HCT116 (cell line): ENCODE measurements around the gene CDCA7. TPM values are rescaled to one million over a fixed set of nuclear protein-coding genes. Genes with fewer than 3 reads are reported as not detected.

ENCODE experiments used
- ATAC-seq: fragments of 200-7000 bp; cut with Tn5 transposase; 2 replicates; pipeline ENCODE4 v1.9.1; 2020; ENCODE audit warnings: mild to moderate bottlenecking, moderate library complexity
- BruUV-seq: library from RNA; stranded (reverse); fragments of 400-500 nt; replicated peaks from 2 replicates; lab custom pipeline; 2021; lab: Mats Ljungman, UMichigan
- CTCF ChIA-PET: fragments of 300-600 bp; sonication (Branson Sonifier 250); formaldehyde crosslinking; loops from one replicate; lab custom pipeline; 2021; ENCODE audit warnings: antibody characterized with exemption; lab: Charles Lee
- POLR2A ChIA-PET: fragments of 300-600, 350-600 bp; sonication (Branson Sonifier 250); formaldehyde crosslinking; loops from one replicate; lab custom pipeline; 2021; ENCODE audit warnings: antibody characterized with exemption; lab: Charles Lee
- RAD21 ChIA-PET, 2 experiments: fragments of 300-600 bp; sonication (Branson Sonifier 250); formaldehyde crosslinking; loops; one replicate each; lab custom pipeline; 2023; ENCODE audit warnings: low total read pairs in 2 of 2; ENCODE audit not compliant: uncharacterized antibody in 2 of 2, unreplicated experiment in 2 of 2, low non-redundant PET in 1 of 2; lab: Charles Lee
- DNase-seq: peaks from one replicate; pipeline ENCODE4 v3.0.0-alpha.2; 2010; ENCODE audit warnings: low read depth, low spot score
- H2AFZ ChIP-seq: fragments of 200-600 bp; shearing (Covaris generic), sonication (generic); 2 replicates; pipeline ENCODE4 v1.6.1; 2017; ENCODE audit warnings: low read depth, mixed run types, mixed read lengths, antibody characterized with exemption, low read length; ENCODE audit not compliant: poor library complexity, severe bottlenecking
- H3K27ac ChIP-seq: 2 replicates; pipeline ENCODE4 v1.5.1; 2012; ENCODE audit warnings: low read depth, low read length
- H3K27me3 ChIP-seq: fragments of 200-600 bp; sonication (generic); 2 replicates; pipeline ENCODE4 v1.6.1; 2016; ENCODE audit warnings: mixed run types, low read length, mixed read lengths; ENCODE audit not compliant: insufficient read depth
- H3K36me3 ChIP-seq, 2 experiments: fragments of 200-500 bp in 1 of 2; fragments of 200-600 bp in 1 of 2; sonication (Bioruptor generic) in 1 of 2; sonication (generic) in 1 of 2; 2 replicates each; pipeline versions ENCODE4 v1.5.1 to v1.6.1; 2014 to 2016; ENCODE audit warnings: low read length in 2 of 2, inconsistent platforms in 1 of 2, mixed read lengths in 1 of 2, mixed run types in 1 of 2; ENCODE audit not compliant: insufficient read depth in 2 of 2, control insufficient read depth in 1 of 2
- H3K4me1 ChIP-seq, 2 experiments: fragments of 200-600 bp in 1 of 2; sonication (generic) in 1 of 2; 2 replicates each; pipeline versions ENCODE4 v1.5.1 to v1.6.1; 2012 to 2017; ENCODE audit warnings: low read length in 2 of 2, inconsistent platforms in 1 of 2, mild to moderate bottlenecking in 1 of 2, mixed read lengths in 1 of 2, mixed run types in 1 of 2, moderate library complexity in 1 of 2; ENCODE audit not compliant: insufficient read depth in 2 of 2, control insufficient read depth in 1 of 2
- H3K4me2 ChIP-seq: fragments of 200-600 bp; sonication (generic); 2 replicates; pipeline ENCODE4 v1.6.1; 2017; ENCODE audit warnings: mixed run types, low read length, mixed read lengths
- H3K4me3 ChIP-seq, 2 experiments: fragments of 200-600 bp in 1 of 2; sonication (generic) in 1 of 2; replicated peaks in 1 of 2; 2 replicates each; pipeline ENCODE4 v1.5.1; 2011 to 2016; ENCODE audit warnings: low read length in 2 of 2, control low read depth in 1 of 2, low read depth in 1 of 2, mild to moderate bottlenecking in 1 of 2, mixed read lengths in 1 of 2, mixed run types in 1 of 2
- H3K79me2 ChIP-seq: fragments of 200-600 bp; sonication (generic); 2 replicates; pipeline ENCODE4 v1.6.1; 2017; ENCODE audit warnings: mild to moderate bottlenecking, mixed run types, low read length, moderate library complexity, mixed read lengths; ENCODE audit not compliant: insufficient read depth
- H3K9ac ChIP-seq: fragments of 200-600 bp; sonication (generic); 2 replicates; pipeline ENCODE4 v1.6.1; 2016; ENCODE audit warnings: low read length, mixed read lengths
- H3K9me2 ChIP-seq: fragments of 200-600 bp; sonication (generic), shearing (Covaris generic); 2 replicates; pipeline ENCODE4 v1.6.1; 2017; ENCODE audit warnings: mixed run types, mild to moderate bottlenecking, moderate library complexity; ENCODE audit not compliant: insufficient read depth
- H3K9me3 ChIP-seq, 2 experiments: fragments of 200-500 bp in 1 of 2; fragments of 200-600 bp in 1 of 2; sonication (Bioruptor generic) in 1 of 2; sonication (generic) in 1 of 2; 2 replicates each; pipeline ENCODE4 v1.6.1; 2014 to 2017; ENCODE audit warnings: low read length in 2 of 2, mixed read lengths in 2 of 2, inconsistent platforms in 1 of 2, low read depth in 1 of 2, mild to moderate bottlenecking in 1 of 2, mixed run types in 1 of 2, moderate library complexity in 1 of 2; ENCODE audit not compliant: control insufficient read depth in 1 of 2, insufficient read depth in 1 of 2
- H4K20me1 ChIP-seq: fragments of 200-600 bp; sonication (generic), shearing (Covaris generic); 2 replicates; pipeline ENCODE4 v1.6.1; 2017; ENCODE audit warnings: mixed run types, mild to moderate bottlenecking, moderate library complexity; ENCODE audit not compliant: insufficient read depth
- ATF3 ChIP-seq: IDR thresholded peaks from 2 replicates; pipeline ENCODE4 v1.6.1; 2012
- CBX3 ChIP-seq: IDR thresholded peaks from 2 replicates; pipeline ENCODE4 v1.6.1; 2012; ENCODE audit warnings: low read depth
- CEBPB ChIP-seq: IDR thresholded peaks from 2 replicates; pipeline ENCODE4 v1.6.1; 2012; ENCODE audit warnings: low read depth
- EGR1 ChIP-seq: IDR thresholded peaks from 2 replicates; pipeline ENCODE4 v1.6.1; 2012; ENCODE audit warnings: low read depth
- ELF1 ChIP-seq: IDR thresholded peaks from 2 replicates; pipeline ENCODE4 v1.6.1; 2012; ENCODE audit warnings: low read depth, borderline replicate concordance
- EZH2 ChIP-seq: fragments of 200-600 bp; sonication (generic); IDR thresholded peaks from 2 replicates; pipeline ENCODE4 v1.6.1; 2017; ENCODE audit warnings: antibody characterized with exemption, mixed run types
- FOSL1 ChIP-seq: IDR thresholded peaks from 2 replicates; pipeline ENCODE4 v1.6.1; 2012; ENCODE audit warnings: low read depth
- JUND ChIP-seq: IDR thresholded peaks from 2 replicates; pipeline ENCODE4 v1.6.1; 2012
- RAD21 ChIP-seq: IDR thresholded peaks from 2 replicates; pipeline ENCODE4 v1.6.1; 2012; ENCODE audit warnings: low read depth, mild to moderate bottlenecking
- SRF ChIP-seq: IDR thresholded peaks from 2 replicates; pipeline ENCODE4 v1.6.1; 2012; ENCODE audit warnings: low read depth
- YY1 ChIP-seq: IDR thresholded peaks from 2 replicates; pipeline ENCODE4 v1.6.1; 2011; ENCODE audit warnings: low read length, low read depth, moderate library complexity, mild to moderate bottlenecking; ENCODE audit not compliant: insufficient replicate concordance; ENCODE audit errors: extremely low read depth
- ZBTB33 ChIP-seq: IDR thresholded peaks from 2 replicates; pipeline ENCODE4 v1.6.1; 2011; ENCODE audit warnings: mild to moderate bottlenecking, low read length, moderate library complexity; ENCODE audit not compliant: insufficient replicate concordance; ENCODE audit errors: extremely low read depth
- ZFX ChIP-seq: fragments of 450-650 bp; IDR thresholded peaks from 2 replicates; pipeline ENCODE4 v1.6.1; 2017
- ZNF274 ChIP-seq: fragments of 200-500 bp; sonication (Bioruptor generic); IDR thresholded peaks from 2 replicates; pipeline ENCODE4 v1.6.1; 2014; ENCODE audit warnings: mild to moderate bottlenecking, low read depth, low read length, inconsistent platforms
- intact Hi-C: fragments of 100-400 bp; cut with micrococcal nuclease; formaldehyde crosslinking; loops from 2 replicates; pipeline ENCODE4 v1.10.0; 2022
- total RNA-seq: library from RNA; stranded (reverse); gene quantifications from one replicate; pipeline ENCODE4 v1.2.1, GENCODE V29; 2021; ENCODE audit not compliant: unreplicated experiment
- TF ChIP-seq, protein P1 (sequence below), 3 experiments: fragments of 200-600 bp in 1 of 3; sonication (generic) in 1 of 3; IDR thresholded peaks in 2 of 3; conservative IDR thresholded peaks in 1 of 3; 2 replicates each; pipeline ENCODE4 v1.5.1; 2012 to 2017; ENCODE audit warnings: low read depth in 2 of 3, low read length in 2 of 3, antibody characterized with exemption in 1 of 3, borderline replicate concordance in 1 of 3, control low read depth in 1 of 3, mild to moderate bottlenecking in 1 of 3, mixed read lengths in 1 of 3, mixed run types in 1 of 3, moderate library complexity in 1 of 3; ENCODE audit not compliant: insufficient read depth in 1 of 3
- TF ChIP-seq, protein P2 (sequence below): IDR thresholded peaks from 2 replicates; pipeline ENCODE4 v1.6.1; 2012

The CDCA7 gene
- total RNA-seq, 1 experiment from 2014 or later: 57.9 TPM

DNA sequence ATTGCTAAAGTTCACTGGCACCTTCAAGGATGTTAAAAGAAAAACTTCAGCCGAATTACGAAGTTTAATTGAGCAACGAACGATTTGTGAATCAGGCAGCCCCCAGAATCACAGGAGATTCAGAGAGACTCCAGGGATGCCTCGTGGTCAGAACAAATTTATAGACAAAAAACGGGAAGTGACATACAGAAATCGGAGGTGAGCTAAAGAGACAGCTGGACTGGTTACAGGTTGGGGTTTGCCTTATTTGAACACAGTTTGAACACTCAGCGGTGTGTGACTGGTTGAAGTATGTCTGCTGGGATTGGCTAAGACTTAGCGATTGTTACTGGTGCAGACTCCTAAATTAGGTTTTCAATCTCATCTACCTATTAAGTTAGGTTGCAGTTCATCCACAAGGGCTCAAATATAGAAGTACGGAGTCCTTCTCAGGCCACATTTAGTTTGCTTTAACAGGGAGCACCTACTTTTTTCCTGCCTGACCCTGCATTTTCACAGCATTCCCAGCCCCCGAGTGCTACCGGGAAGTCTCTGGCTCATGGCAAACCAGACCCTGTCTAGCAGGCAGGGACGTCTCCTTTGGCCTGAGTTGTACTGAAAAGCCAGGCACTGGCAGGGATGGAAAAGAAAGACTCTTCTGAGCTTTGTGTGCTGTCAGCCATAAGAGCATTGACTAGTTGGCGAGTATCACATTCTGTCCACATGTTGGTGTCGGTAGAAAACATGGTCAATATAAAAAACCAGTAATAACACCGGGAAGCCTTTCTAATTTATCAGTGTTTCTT, 41.1 kb downstream of the CDCA7 start:
- no TSS peak for BruUV-seq
- Histone ChIP-seq H3K4me3 (no peak overlapping the region), H2AFZ (no peak overlapping the region), H3K27ac (no peak overlapping the region), H3K79me2 (no peaks in the 10 kb centered on the region), H3K27me3 (no peaks in the 10 kb centered on the region), H4K20me1 (no peaks in the 10 kb centered on the region), H3K4me2 (no peak overlapping the region), H3K36me3 (no peaks in the 10 kb centered on the region), H3K9me3 (no peaks in the 10 kb centered on the region), H3K9me2 (no peaks in the 10 kb centered on the region), H3K9ac (no peak overlapping the region), H3K4me1 (0 out of 4 replicates have a peak, but pooled peaks cover 0 to 3% of the 10 kb centered on the region in 2 experiments)
- RAD21 ChIA-PET: no interaction called here
- no peak for ATAC-seq
- POLR2A ChIA-PET: no interaction called here
- CTCF ChIA-PET: no interaction called here
- intact Hi-C loops: loop anchor here (2.0 kb wide), 1 partner anchor 589 kb away; no protein-coding TSS in a partner anchor
- TF ChIP-seq ZFX: no peak
- no peak for TF ChIP-seq SRF
- TF ChIP-seq ELF1: no peak
- TF ChIP-seq JUND: no peak
- no peak for TF ChIP-seq ZBTB33
- no peak for TF ChIP-seq CEBPB
- TF ChIP-seq CBX3: no peak
- TF ChIP-seq, protein P1, sequence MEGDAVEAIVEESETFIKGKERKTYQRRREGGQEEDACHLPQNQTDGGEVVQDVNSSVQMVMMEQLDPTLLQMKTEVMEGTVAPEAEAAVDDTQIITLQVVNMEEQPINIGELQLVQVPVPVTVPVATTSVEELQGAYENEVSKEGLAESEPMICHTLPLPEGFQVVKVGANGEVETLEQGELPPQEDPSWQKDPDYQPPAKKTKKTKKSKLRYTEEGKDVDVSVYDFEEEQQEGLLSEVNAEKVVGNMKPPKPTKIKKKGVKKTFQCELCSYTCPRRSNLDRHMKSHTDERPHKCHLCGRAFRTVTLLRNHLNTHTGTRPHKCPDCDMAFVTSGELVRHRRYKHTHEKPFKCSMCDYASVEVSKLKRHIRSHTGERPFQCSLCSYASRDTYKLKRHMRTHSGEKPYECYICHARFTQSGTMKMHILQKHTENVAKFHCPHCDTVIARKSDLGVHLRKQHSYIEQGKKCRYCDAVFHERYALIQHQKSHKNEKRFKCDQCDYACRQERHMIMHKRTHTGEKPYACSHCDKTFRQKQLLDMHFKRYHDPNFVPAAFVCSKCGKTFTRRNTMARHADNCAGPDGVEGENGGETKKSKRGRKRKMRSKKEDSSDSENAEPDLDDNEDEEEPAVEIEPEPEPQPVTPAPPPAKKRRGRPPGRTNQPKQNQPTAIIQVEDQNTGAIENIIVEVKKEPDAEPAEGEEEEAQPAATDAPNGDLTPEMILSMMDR (IDR thresholded peaks at IDR 0.05 in 2 of 3, conservative IDR thresholded peaks at IDR 0.05 in 1 of 3; ENCODE audit: borderline replicate concordance in 1 of 3, insufficient read depth in 1 of 3, low read depth in 2 of 3, low read length in 2 of 3): no peak
- TF ChIP-seq EGR1: no peak
- TF ChIP-seq ZNF274: no peak
- no peak for TF ChIP-seq RAD21
- TF ChIP-seq YY1: no peak
- TF ChIP-seq, protein P2, sequence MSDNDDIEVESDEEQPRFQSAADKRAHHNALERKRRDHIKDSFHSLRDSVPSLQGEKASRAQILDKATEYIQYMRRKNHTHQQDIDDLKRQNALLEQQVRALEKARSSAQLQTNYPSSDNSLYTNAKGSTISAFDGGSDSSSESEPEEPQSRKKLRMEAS: no peak
- TF ChIP-seq EZH2: no peak
- TF ChIP-seq ATF3: no peak
- no peak for TF ChIP-seq FOSL1
- DNase-seq: no peak
